Measurements from ENCODE around the gene CPLX3.

DNA sequence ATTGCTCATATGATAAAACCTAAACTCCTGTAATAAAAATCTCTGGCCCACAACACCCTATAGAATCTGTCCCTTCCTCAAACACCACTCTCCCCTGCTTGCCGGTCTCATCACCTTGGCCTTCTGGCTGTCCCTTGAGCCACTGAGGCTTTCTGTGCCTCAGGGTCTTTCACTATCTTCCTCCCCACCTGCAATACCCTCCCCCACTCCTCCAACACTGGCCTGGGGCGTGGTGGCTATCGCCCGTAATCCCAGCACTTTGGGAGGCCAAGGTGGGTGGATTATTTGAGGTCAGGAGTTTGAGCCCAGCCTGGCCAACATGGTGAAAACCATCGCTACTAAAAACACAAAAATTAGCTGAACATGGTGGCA, 47.8 kb upstream of the CPLX3 start:
- TF ChIP-seq CTCF (IDR thresholded peaks at IDR 0.05; ENCODE audit: extremely low read depth in 1 of 2, insufficient read depth in 1 of 2, low read depth in 1 of 2, low read length in 2 of 2) (no peak), POLR2A (IDR thresholded peaks at IDR 0.05; ENCODE audit: low read depth, low read length) (no peak), EZH2 (IDR thresholded peaks at IDR 0.05; ENCODE audit: borderline replicate concordance, low read depth, low read length, severe bottlenecking) (no peak), FOS (IDR thresholded peaks at IDR 0.05; ENCODE audit: borderline replicate concordance, insufficient read depth, low read length) (no peak), MAX (IDR thresholded peaks at IDR 0.05; ENCODE audit: insufficient read depth, insufficient read length) (no peak), GATA2 (IDR thresholded peaks at IDR 0.05; ENCODE audit: insufficient read depth, insufficient read length, low read depth, low read length) (no peak), POLR2AphosphoS5 (IDR thresholded peaks at IDR 0.05; ENCODE audit: insufficient read depth, low read depth, low read length) (no peak), MYC (IDR thresholded peaks at IDR 0.05; ENCODE audit: low read depth, low read length) (no peak)

Measured in endothelial cell of umbilical vein (primary cell).